ENCODE results near the gene F7. TPM values are rescaled to one million over a fixed set of nuclear protein-coding genes. Genes with fewer than 3 reads are reported as not detected.
"Not testable (repeated sequence)": the region's sequence is repeated elsewhere in the genome, so short reads cannot be mapped to it uniquely, and the experiment has no call there.

F7 gene
- total RNA-seq, 6 experiments from 2014 or later = 42.9 to 147 (median 84.2) TPM

DNA sequence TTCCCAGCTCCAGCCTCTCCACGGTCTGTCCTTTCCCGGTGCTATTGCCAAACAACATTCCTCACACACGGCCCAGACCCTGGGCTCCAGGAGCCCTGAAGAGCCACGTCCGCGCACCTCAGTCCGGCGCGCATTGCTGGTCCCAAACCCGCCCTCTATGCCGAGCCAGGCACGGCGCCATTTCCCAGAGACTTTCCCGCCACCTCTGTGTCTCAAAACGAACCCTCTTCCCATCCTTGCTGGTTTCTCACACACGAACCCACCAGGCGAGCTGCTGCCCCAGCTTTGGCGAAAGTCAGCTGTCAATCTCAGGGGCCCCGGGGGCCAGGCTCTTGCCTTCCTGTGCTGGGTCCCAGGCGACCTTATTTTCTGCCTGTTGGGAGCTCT is 28.0 kb upstream of the F7 start:
- no peaks in the 10 kb centered on the region for H3K9me3 ChIP-seq
- intact Hi-C loops (cut with DNase I) = no loop called here
- 79% methylated on average over 11 of the region's 20 CpGs for WGBS (ENCODE audit: insufficient coverage, low coverage, low lambda C conversion rate, missing lambda C conversion rate)
- no peaks in the 10 kb centered on the region for H3K4me1 ChIP-seq
- no peak for ATAC-seq
- peaks cover 0 to 15% (median 4%) of the 10 kb centered on the region in 4 donors for H3K36me3 ChIP-seq
- H3K27ac ChIP-seq = no peak overlapping the region
- H3K27me3 ChIP-seq = no peaks in the 10 kb centered on the region
- no peak overlapping the region for H3K4me3 ChIP-seq
- DNase-seq = peak in 1 of 3 donors; percentile 9
- TF ChIP-seq, protein P1, sequence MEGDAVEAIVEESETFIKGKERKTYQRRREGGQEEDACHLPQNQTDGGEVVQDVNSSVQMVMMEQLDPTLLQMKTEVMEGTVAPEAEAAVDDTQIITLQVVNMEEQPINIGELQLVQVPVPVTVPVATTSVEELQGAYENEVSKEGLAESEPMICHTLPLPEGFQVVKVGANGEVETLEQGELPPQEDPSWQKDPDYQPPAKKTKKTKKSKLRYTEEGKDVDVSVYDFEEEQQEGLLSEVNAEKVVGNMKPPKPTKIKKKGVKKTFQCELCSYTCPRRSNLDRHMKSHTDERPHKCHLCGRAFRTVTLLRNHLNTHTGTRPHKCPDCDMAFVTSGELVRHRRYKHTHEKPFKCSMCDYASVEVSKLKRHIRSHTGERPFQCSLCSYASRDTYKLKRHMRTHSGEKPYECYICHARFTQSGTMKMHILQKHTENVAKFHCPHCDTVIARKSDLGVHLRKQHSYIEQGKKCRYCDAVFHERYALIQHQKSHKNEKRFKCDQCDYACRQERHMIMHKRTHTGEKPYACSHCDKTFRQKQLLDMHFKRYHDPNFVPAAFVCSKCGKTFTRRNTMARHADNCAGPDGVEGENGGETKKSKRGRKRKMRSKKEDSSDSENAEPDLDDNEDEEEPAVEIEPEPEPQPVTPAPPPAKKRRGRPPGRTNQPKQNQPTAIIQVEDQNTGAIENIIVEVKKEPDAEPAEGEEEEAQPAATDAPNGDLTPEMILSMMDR (IDR thresholded peaks at IDR 0.05) = no peak
- no peak for TF ChIP-seq POLR2A (IDR thresholded peaks at IDR 0.05)

DNA sequence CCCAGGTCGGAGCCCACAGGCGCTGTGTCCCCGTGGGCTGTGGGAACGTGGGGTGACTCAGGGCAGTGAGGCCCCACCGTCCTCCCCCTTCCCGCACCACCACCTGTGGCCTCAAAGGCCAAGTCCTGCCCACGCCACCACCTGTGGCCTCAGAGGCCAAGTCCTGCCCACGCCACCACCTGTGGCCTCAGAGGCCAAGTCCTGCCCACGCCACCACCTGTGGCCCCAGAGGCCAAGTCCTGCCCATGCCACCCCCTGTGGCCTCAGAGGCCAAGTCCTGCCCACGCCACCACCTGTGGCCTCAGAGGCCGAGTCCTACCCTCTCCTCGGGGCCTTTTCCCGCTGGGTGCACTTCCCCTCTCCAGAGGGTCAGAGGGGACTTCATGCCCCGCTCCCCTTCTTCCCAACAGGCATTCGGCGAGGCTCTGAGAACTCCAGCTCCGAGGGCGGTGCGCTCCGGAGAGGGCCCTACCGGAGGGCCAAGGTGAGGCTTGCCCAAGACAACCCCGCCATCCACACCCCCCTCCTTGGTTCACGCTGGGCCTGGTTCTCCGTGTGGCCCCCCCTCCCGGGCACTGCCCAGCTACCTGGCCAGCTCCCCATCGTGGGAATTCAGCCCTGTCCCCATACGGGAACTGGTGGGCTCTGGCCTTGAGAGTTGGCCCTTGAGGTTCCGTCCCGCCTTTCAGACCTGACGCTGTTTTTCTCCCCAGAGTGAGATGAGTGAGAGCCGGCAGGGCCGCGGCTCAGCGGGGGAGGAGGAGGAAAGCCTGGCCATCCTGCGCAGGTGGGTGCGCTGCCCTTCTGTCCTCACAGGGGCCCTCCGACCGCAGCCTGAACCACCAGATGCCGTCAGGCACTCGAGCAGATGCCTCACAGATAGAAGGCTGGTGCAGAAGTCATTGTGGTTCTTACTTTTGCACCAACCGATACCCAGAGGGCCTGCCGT is 27.4 kb upstream of the F7 start:
- Histone ChIP-seq H3K4me3 (no peak overlapping the region), H3K27ac (no peak overlapping the region), H3K27me3 (no peaks in the 10 kb centered on the region), H3K36me3 (peaks cover 0 to 15% (median 4%) of the 10 kb centered on the region in 4 donors), H3K9me3 (no peaks in the 10 kb centered on the region), H3K4me1 (no peaks in the 10 kb centered on the region)
- no peak for TF ChIP-seq POLR2A (IDR thresholded peaks at IDR 0.05)
- TF ChIP-seq, protein P1 (IDR thresholded peaks at IDR 0.05) = no peak
- ATAC-seq (no peak), DNase-seq (peak in 1 of 3 donors; percentile 13)
- intact Hi-C loops (cut with DNase I) = no loop called here
- WGBS (ENCODE audit: insufficient coverage, low coverage, low lambda C conversion rate, missing lambda C conversion rate) = 85% methylated on average over 5 of the region's 42 CpGs

DNA sequence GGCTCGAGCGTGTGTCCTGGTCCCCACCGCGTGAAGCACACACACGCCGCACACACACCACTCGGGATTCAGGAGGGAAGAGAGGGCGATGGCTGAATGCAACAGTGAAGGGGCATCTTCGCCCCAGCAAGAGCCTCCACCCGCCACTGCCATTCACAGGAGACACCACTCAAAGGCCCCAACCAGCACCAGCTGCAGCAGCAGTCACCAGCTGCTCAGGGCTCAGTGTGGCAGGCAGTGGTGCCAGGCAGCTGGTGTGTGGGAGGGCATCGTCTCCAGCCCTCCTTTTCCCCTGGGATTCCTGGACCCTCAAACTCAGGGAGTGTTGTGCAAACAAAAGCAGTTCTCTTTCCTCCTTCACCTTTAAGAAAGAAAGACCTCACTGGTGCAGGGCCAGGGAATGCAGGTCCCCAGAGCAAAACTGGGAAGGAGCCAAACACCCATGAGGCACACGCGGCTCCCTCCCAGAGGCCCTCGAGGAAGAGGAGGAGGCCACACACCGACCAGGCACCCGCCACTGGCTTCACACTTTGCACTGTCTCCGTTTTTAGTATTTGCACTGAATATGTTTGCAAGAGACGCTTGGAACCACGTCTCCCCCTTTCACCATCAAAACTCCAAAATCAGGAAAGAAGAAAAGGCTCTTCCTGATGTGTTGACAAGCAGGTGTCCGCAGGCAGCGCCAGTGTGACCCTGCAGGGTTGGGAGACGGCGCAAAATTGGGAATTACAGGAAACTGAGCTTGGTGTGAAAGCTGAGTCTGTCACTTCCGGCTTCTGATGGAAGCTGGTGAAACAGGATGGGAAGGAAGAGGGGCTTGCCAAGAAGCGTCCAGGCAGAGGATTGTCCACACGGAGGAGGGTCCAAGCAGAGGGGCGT is 26.4 kb upstream of the F7 start:
- H3K27me3 ChIP-seq = no peaks in the 10 kb centered on the region
- peak in 1 of 4 donors; percentile 28 for ATAC-seq
- no peak overlapping the region for H3K4me3 ChIP-seq
- TF ChIP-seq, protein P1 (IDR thresholded peaks at IDR 0.05) = no peak
- no peak for TF ChIP-seq POLR2A (IDR thresholded peaks at IDR 0.05)
- H3K9me3 ChIP-seq = no peaks in the 10 kb centered on the region
- H3K27ac ChIP-seq = no peak overlapping the region
- 66% methylated on average over 11 of the region's 27 CpGs for WGBS (ENCODE audit: insufficient coverage, low coverage, low lambda C conversion rate, missing lambda C conversion rate)
- peak in 1 of 3 donors; percentile 3 for DNase-seq
- intact Hi-C loops (cut with DNase I) = no loop called here
- peaks cover 0 to 15% (median 4%) of the 10 kb centered on the region in 4 donors for H3K36me3 ChIP-seq
- H3K4me1 ChIP-seq = no peaks in the 10 kb centered on the region

DNA sequence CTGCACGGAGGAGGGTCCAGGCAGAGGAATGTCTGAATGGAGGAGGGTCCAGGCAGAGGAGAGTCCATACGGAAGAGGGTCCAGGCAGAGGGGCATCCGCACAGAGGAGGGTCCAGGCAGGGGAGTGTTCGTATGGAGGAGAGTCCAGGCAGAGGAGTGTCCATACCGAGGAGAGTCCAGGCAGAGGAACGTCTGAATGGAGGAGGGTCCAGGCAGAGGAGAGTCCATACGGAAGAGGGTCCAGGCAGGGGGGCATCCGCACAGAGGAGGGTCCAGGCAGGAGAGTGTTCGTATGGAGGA is 25.9 kb upstream of the F7 start:
- H3K4me3 ChIP-seq; intact Hi-C loops (cut with DNase I); H3K27me3 ChIP-seq; H3K9me3 ChIP-seq; ATAC-seq; H3K27ac ChIP-seq; H3K4me1 ChIP-seq: not testable (repeated sequence)
- 52% methylated on average over 7 of the region's 9 CpGs for WGBS (ENCODE audit: insufficient coverage, low coverage, low lambda C conversion rate, missing lambda C conversion rate)
- peaks cover 0 to 12% (median 4%) of the 10 kb centered on the region in 4 donors for H3K36me3 ChIP-seq
- DNase-seq = peak in 1 of 3 donors; percentile 7
